Activated T-cell treated with anti-CD3 and anti-CD28 coated beads for 1 hour (primary cell): ENCODE measurements around the gene C16orf74.

Source experiments
- DNase-seq: peaks from one replicate; pipeline ENCODE4 v3.0.0-alpha.2; 2020; ENCODE audit warnings: low read depth

Gene C16orf74

DNA sequence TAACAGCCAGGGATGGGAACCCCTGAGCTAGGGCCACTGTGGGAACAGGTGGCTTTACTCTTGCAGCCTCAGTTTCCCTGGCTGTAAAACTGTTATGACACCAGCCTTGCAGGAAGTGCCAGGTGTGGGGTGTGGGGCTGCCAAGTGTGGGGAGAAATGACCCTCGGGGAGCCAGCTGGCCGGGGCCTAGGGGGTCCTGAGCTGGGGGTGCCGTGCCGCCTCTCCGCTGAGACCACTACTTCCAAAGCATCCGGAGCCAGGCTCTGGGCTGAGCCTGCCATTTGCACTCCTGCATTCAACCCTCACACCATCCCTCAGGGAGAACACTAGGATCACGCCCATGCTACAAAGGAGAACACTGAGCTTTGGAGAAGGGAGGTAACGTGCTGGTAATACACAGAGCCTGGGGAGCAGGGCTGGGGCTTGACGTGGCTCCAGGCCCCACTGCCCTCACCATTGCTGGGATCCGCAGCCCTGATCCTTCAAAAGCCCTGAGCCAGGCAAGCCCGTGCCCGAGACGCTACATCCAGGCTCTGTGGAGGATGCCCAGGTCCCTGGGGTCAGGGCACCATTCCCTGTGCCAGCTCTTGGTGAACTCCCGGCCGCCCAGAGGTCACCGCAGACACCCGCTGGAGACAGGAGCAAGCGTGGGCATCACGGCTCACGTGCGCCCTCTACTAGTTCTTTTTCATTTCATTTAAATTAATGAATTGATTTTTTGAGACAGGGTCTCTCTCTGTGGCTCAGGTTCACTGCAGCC is 33.3 kb downstream of the C16orf74 start:
- peak; percentile 36 for DNase-seq

DNA sequence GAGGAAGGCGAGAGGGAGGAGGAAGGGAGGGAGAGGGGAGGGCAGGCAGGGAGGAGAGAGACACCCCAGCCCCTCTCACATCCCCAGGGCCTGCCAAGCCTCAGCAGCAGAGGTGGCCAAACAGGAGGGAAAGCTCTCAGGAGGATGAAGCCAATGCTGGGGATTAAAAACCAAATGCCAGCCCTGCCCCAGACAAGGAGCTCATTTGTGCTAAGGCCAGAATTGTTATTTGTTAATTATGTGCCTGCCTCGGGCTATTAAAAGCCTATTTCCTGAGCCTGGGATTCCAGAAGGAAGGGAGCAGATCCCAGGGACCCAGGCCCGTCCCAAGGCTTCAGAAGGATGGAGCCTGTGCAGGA is 34.2 kb downstream of the C16orf74 start:
- DNase-seq = no peak

DNA sequence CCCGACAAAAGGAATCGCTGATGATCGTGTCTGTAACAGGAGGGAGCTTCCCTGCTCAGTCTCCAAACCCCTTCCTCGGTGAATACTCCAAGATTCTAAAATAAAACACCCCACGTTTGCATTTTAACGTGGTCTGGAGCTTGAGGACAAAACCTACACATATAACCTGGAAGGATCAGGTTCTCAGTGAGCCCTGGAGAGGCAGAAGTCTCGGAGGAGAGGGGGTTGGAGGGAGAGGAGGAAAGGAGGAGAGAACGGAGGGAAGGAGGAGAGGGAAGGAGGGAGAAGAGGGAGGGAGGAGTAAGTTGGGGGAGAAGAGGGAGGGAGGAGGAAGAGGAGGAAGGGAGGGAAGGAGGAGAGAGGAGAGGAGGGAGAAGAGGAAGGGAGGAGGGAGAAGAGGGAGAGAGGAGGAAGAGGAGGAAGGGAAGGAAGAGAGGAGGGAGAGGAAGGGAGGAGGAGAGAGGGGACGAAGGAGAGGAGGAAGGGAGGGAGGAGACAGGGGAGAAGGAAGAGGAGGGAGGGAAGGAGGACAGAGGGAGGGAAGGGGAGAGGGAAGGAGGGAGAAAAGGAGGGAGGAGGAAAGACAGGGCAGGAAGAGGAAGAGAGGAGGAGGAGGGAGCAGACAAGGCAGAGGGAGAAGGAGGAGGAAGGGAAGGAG is 34.7 kb downstream of the C16orf74 start:
- no peak for DNase-seq

DNA sequence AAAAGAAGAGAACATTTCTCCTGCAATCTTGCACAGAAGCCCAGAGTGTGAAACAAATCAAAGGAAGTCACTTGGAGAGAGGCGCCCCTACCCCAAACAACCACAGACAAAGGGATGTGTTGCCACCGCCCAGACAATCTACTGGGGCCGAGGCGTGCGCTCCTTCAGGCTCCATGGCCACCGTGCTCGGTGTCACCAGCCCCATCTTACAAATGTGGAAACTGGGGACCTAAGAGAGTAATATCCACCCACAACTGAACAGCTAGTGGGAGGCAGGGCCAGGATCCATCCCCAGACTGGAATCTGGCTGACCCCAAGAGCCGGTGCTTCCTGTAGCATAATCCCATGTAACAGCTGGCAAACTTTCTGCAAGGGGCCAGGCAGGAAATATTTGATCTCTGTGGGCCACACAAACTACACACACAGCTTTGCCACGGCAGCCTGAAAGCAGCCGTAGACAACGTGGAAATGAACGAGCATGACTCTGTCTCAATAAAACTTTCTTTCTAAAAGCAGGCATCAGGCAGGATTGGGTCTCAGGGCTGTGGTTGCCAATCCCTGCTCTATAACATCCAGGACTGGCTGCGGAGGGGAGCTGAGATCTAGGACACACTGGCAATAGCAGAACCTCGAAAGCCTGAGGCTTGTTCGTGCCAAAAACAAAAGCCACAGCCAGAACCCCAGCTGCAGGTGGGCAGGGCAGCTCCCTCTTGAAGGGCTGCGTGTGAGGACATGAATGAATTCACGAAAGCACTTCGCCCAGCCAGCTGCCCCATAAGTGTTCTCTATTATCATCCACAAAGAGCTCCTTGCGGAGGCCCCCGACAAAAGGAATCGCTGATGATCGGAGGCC is 35.5 kb downstream of the C16orf74 start:
- no peak for DNase-seq

DNA sequence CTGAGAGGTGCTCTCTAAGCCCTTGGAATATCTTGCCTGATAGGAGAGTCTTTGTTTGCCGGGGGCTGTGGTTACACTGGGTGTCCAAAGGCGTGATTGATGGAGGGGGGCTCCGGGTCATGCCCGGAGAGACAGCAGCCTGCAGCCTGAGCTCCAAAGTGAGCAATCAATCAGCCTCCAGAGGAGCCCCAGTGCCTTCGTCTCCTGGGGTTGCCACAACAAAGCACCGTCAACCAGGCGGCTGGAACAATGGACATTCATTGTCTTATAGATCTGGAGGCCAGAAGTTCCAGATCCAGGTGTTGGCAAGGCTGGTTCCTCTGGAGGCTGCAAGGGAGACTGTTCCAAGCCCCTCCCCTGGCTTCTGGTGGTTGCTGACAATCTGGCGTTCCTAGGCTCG is 38.1 kb downstream of the C16orf74 start:
- DNase-seq = no peak

DNA sequence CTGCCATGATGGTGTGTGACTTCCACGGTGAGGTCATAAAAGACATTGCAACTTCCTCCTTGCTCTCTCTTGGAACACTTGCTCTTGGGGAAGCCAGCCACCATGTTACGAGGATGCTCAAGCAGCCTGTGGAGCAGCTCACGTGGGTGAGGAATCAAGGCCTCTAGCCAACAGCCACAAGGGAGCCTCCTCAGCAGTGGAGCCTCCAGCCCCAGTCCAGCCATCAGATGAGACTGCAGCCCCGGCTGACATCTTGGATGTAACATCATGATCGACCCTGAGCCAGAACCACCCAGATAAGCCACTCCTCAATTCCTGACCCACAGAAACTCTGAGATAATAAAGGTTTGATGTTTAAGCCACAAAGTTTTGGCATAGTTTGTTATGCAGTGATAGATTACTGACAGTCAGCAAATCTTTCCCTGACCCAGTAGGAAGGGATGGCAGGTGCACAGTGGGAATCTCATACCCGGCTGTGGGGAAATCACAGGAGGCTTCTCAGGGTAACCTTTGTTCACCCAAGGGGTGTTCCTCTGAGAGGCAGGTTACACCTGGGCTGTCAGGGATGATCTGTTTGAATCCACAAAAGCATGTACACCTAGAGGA is 38.8 kb downstream of the C16orf74 start:
- no peak for DNase-seq

DNA sequence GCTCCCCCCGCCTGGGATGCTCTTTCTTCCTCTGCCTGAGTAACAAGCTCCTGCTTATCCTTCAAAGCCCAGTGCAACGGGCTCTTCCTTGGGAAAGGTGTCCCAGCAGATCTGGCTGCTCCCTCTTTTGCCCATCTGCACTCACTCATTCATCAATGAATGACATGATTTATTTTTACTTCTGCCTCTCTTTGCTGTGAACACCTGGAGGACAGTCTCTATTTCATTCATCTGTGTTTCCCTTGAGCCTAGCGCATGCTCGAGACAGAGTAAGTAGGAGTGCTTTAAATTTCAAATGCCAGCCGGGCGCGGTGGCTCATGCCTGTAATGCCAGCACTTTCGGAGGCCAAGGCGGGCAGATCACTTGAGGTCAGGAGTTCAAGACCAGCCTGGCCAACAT is 40.2 kb downstream of the C16orf74 start:
- DNase-seq = no peak

DNA sequence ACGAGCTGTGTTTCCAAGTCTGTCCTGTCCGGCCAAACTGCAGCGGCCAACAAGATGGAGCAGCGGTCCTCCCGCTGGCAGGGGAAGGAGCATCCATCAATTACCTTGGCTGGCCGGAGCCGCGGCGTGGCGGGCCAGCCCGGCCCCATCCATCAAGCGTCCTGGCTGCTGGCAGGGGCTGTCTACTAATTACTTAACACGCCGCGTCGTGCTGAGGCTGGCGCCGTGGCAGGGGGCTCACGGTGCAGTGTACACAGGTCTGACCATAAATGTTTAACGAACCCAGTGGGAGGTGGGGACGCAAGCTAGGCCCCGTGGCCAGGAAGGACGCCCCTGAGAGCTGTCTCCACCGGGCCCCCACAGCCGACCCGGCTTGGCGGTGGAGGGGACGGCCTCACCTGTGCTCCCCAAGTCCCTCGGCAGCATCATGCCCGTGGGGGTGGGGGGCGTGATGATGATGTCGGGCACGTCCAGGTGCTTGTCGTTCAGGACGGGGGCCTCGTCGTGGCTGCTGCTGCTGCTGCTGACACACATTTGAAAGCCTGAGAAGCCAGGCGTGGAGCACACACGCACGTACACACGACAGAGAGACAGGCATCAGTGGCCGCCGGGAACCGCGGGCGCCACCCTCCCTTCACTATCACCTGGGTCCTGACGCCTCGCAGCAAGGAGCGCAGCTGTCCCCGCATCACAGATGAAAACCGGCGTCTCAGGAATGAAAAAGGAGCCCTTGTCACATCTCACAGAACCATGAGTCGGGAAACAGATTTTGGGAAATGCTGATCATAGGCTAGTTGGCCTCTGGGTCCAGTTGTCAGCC is 40.9 kb downstream of the C16orf74 start:
- no peak for DNase-seq

DNA sequence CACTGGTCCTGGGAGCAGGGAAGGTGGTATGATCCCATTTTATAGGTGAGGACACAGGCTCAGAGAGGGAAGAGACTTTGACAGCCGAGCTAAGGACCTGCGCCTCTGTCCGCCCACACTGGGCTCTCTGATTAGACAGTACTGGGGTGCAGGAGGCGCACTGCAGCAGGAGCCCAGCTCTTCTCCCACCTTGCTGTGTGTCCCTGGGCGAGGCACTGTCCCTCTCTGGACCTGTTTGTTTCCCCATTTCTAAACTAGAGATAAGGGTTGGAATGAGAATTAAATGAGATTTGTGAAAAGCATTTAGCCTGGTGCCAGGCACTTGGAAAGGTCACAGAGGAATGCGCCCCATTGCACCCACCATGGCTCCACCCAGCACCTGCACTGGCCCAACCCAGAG is 42.6 kb downstream of the C16orf74 start:
- no peak for DNase-seq

DNA sequence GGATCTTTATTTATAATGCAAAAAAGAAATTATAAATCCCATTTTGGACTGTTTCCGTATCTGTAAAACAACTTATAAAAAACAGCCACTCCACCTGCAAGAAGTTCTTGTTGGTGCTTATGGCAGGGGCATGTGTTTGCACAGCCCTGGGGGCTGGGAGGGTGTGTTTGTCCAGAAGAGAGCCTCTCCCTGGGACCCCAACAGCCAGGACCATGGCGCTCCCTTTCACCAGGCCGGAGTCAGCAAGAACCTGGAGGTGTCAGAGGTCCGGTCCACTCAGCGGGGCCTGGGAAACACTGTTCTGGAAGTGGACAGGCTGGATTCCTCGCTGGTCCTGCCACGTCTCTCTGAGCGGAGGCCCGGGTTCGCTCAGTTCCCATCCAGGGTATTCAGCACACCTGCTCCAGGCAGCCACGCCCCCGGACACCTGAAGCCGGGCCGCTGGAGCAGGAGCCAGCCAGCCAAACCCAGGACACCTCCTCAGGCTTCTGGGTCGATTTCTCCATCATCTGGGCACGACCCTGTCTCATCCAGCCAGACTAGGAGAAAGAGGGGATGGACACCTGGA is 43.3 kb downstream of the C16orf74 start:
- no peak for DNase-seq

DNA sequence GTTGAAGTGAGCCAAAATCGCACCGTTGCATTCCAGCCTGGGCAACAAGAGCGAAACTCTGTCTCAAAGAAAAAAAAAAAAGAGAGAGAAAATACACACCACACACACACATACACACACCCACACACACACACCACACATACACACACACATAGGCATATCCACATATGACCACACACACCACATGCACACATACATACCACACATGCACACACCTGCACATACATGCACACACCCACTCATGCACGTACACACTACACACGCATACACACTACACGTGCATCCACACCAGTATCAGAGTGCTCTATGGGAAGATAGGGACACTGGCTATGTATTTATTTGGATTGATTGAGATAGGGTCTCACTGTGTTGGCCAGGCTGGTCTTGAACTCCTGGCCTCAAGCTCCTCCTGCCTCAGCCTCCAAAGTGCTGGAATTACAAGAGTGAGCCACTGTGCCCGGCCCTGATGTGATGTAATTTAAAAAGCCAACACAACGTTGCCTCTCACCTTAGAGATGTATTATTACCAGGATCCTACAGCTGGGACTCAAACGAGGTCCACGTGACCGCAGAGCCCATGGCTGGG is 44.4 kb downstream of the C16orf74 start:
- DNase-seq = no peak

DNA sequence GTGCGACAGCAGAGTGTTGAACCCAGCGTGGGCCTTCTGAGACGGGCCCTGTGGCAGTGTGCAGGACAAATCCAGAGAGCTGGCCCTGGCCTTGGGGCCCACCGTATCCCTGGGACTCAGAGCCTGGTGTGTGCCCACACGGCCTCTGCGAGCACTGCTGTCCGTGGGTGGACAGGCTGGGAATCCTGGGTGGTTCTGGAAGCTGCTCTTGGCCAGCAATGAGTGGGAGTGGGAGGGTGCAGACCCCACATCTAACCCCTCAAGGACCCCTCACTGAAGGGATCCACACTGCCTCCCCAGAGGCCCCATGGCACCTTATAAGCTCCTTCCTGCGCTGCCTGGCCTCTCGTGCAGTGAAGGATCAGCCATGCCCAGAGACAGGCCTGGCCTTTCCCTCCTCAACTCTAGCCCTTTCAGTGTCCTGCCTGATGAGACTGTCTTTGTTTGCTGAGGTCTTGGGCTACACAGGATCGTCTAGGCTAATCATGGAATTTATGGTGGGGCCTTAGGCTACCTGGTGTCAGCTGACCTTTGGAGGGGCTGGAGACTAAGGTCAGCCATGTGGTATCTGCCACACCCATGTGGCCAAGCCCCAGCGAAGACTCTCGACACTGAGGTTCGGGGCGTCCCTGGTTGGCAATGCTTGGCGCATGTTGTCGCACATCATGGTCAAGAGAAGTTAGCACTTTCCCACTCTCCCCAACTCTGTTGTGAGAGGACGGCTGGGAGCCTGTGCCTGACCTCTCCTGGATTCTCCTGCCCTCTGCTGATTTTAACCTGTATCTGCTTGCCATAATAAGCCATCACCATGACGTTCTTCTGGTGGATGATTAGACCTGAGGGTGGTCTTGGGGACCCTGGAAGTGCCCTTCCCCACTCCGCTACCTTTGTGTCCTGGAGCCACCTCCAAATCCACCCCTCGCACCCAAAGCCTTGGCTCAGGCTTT is 45.7 kb downstream of the C16orf74 start:
- DNase-seq = no peak

DNA sequence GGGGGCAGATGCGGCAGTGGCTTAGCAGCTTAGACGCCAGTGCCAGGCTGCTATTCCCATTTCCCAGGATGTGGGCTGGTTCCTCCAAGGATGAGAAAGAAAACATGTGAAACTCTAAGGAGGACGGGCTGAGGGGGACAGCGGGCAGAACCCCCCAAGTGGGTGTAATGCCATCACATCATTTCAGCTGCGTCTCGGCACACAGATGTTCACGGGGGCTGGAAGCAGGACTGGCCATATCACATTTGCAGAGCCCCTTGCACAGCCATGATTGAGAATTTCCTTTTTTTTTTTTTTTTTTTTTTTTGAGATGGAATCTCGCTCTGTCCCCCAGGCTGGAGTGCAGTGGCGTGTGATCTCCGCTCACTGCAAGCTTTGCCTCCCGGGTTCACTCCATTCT is 46.9 kb downstream of the C16orf74 start:
- no peak for DNase-seq

DNA sequence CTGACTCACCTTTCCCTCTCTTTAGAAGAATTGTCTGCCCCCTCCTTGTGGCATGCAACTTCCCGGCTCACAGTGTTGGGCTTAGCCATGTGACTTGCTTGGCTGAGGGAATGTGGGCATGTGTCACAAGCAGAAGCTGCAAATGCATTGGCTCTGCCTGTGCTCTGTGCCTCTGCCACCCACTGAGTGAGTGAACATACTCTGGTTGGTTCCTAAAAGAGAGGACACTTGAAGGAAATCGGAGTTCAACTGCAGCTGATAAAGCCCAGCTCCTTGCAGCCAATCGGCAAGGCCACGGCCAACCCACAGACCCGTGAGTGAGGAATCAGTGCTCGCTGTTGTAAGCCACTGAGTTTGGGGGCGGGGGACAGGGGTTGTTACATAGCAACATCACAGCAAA is 51.3 kb downstream of the C16orf74 start:
- DNase-seq = no peak

DNA sequence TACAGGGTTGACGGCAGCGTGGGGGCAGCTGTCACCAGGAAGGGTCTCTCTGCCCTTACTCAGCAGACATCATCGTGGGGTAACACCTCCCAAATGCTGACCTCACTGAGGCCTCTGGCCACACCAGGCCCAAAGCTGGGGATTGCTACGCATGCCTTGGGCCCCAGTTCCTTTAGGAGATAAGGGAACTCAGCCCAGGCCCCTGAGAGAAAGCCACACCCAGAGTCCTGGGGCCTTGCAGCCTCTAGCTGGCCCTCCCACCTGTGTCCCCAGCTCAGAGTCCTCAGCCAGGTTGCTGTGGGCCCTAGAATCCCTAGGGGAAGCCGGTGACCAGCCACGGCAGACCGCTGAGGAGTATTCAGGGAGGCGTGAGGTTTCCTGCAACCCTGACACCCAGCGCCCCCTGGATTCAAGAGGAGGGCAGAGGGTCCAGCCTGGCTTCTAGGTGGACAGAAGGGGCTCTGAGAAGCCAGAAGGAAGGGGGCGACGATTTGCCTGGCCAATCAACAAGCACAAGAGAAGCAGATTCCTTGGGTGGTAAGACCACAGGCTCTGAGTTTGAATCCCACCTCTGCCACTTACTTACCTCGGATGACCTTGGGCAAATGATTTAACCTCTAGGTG is 51.8 kb downstream of the C16orf74 start:
- no peak for DNase-seq

DNA sequence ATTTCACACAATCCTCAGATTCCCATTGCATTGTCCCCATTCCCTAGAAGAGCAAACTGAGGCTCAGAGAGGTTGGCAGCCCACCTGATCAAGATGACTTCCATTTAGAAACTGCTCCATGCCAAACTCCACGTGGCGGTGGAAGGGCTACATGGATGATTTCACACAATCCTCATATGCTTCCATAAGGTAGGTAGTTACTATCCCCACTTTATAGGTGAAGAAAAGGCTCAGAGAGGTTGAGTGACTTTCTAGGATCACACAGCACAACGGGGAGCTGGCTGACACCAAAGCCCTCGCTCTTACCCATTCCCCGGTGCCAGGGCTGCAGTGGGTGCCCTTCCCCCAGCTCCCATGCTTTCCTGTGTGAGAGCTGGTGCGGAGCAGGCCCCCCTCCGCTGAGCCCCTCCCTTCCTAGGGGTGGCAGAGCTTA is 52.4 kb downstream of the C16orf74 start:
- no peak for DNase-seq

DNA sequence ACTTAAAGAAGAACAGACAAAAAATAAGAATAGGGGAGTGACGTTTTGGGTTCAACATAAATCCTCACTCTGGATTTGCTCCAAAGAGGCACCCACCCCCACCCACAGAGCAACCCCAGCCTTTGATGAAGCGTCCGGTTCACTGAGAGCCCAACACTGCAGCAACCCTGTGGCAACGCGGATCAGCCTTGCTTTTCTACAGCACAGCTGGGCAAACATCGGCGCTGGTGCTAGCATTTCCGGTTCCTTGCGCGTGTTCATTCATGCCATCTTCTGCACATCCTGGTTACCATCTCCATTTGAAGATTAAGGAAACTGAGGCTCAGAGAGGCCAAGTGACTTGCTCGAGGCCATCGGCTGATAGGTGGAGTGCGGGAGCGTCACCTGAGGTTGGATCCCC is 53.5 kb downstream of the C16orf74 start:
- DNase-seq = no peak

DNA sequence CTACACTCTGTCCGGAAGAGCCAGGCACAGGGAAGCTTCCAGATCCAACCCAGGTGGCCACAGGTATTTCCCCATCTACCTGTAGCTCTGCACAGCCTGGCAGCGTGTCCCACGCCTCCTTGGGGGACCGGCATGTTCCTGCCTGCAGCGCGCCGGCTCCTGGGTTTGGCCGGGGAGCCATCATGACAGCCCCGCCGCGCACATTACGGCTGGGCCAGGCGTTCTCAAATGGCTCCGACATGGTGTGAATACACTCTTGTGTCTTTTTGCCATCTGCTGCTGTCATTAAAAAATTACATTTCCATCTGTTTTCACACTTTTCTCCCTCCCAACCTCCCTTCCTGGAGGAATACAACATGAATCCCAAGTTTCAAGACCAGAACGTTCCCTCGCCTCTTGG is 54.1 kb downstream of the C16orf74 start:
- DNase-seq = no peak
